Head of caudate nucleus (tissue), 42 donors: ENCODE data around the gene PLEK.
"Not testable (repeated sequence)": the region's sequence is repeated elsewhere in the genome, so short reads cannot be mapped to it uniquely, and the experiment has no call there.

Source experiments
- DNase-seq, 42 donors: peaks; one replicate each; pipeline versions ENCODE4 v3.0.0 to v3.0.0-alpha.2; 2020 to 2021; ENCODE audit warnings: mixed read lengths in 7 of 42
- intact Hi-C: fragments of 100-400 bp; cut with DNase I; formaldehyde crosslinking; loops from one replicate; pipeline ENCODE4 v1.15.0; 2022

PLEK gene

DNA sequence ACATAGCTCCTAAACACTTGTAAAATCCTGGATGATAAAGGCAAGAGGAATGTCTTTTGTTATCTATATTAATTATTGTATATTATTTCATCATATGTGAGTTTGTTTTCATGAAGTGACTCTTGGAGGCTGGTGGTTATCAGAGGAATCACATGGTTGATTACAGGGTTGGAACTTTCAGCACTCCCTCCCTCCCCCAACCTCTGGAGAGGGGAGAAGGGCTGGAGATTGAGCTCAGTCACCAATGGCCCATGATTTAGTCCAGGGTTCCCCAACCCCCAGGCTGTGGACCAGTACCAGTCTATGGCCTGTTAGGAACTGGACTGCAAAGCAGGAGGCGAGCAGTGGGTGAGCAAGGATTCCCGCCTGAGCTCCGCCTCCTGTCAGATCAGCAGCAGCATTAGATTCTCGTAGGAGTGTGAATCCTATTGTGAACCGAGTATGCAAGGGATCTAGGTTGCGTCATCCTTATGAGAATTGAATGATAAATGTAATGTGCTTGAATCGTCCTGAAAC is 64.3 kb downstream of the PLEK start:
- intact Hi-C loops: no loop called here
- peak in 16 of 42 donors; percentile 18 to 70 (median 36) for DNase-seq

DNA sequence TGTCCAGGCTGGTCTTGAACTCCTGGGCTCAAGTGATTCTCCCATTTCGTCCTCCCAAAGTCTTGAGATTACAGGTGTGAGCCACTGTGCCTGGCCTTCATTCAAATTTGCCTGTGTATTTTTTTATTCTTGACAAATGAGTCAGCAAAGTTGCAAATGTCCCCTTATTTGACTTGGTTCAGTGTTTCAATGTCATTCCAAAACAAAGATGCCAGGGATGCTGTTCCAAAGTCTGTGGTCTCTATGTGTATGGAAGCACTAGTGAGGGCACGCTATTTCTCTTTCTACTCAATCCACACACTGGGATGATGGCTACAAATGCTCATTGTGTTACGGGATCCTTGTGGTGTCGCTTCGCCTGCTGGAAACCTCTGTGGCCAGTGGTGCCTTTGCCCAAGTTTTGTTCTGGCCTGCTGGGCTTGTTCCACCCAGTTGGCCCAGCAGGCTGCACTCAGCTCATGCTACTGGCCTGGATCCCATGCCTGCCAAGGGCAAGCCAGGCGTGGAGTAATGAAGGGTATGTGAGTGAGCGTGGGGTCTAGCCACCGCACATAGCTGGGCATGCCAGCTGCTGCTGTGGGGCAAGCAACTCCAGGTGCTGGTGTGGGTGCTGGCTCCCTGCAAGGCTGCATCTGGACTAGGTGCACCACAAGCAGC is 66.4 kb downstream of the PLEK start:
- intact Hi-C loops: no loop called here
- no peak for DNase-seq

DNA sequence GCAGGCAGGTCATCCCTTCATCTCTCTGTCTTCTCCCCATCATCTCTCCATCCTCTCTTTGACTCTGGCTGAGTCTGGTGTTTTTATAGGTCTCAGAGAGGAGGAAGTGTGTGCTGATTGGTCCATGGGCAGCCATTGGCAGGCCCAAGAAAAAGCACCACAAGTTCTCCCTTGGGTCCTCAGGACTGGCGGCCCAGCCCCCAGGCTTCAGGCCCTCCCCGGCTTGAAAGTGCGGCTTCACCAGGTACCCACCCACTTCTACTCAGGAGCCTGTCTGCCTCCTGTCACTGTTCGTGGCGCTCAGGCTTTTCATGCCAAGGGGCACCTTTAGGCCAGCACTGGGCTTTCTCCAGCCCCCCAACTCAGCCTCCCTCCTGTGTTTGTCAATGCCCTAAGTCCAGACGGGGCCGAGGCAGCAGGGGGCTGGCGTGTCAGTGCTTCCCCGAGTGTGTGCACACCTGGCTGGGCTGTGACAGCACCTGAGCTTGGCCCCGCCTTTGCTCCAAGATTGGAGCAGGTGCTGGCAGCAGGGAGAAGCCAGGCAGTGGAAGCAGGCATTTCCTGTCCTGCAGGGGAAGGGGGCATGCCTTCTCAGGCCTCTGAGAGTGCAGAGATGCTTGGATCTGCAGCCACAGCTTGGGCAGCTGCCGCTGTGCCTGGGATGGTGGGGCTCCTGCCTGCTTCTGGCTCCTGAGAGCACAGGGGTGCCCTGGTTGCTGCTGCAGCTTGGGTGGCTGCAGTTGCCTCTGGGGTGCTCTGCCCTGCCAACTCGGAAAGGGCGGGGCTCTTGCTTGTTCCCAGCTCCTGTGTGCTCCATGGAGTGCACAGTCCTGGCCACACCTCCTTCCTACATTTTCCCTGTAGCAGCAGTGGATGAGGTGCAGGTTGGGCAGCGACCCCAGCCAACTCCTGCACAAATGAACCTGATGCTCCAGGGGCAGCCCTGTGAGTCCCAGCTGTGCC is 67.9 kb downstream of the PLEK start:
- intact Hi-C loops: no loop called here
- DNase-seq: no peak

DNA sequence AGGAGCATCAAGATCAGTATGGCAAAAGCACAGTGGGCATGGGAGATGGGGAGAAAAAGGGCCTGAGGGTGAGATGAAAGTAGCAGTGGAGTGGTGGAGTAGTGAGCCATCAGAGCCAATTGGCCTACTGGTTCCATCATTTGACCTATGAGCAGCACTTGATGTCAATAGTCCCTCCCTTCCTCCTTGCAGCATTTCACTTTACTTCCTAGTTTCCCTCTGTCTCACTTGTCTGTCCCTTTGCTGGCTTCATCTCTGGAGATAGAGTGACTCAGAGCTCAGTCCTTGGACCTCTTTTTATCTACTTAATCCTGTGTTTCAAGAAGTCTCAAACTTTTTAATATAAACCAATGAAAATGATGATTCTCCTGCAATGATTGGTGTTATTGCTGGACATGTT is 69.9 kb downstream of the PLEK start:
- intact Hi-C loops: loop anchor here (5.0 kb wide), 1 partner anchor 63 kb away; no protein-coding TSS in a partner anchor
- no peak for DNase-seq

- intact Hi-C loops: loop anchor here (5.0 kb wide), 1 partner anchor 63 kb away; no protein-coding TSS in a partner anchor
These were observed 70.5 kb downstream of the PLEK start for GRCh38 chr2:68435615-68436014.

GRCh38 chr2:68436270-68436669 is 71.2 kb downstream of the PLEK start:
- intact Hi-C loops: loop anchor here (5.0 kb wide), 1 partner anchor 64 kb away; no protein-coding TSS in a partner anchor
- DNase-seq: peak in 9 of 42 donors; percentile 7 to 58 (median 28)

More at GRCh38 chr2:68435615-68436014, 70.5 kb downstream of the PLEK start:
- DNase-seq: no peak

GRCh38 chr2:68438455-68439303 is 73.6 kb downstream of the PLEK start:
- DNase-seq: no peak
- intact Hi-C loops: loop anchor here (5.0 kb wide), 1 partner anchor 66 kb away; no protein-coding TSS in a partner anchor

- intact Hi-C loops: loop anchor here (5.0 kb wide), 2 partner anchors 79 to 319 kb away; no protein-coding TSS in a partner anchor
These were observed 76.3 kb downstream of the PLEK start for GRCh38 chr2:68441179-68441993.

DNA sequence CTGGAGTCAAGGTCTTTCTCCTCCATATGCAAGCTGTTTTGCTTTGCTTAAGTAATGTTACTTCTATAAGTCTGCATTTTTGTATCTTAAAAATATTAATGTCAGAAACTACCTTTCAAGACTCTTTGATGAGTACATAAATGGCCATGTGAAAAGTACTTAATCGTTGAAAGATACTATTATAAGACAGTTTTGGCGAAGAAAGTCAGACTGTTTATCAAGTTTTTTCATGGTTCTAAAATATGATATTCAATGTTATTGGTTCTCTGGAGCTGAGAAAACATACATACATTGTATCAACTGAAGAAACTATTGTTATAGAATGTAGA is 76.9 kb downstream of the PLEK start:
- intact Hi-C loops: loop anchor here (5.0 kb wide), 2 partner anchors 80 to 320 kb away; no protein-coding TSS in a partner anchor
- DNase-seq: no peak

More at GRCh38 chr2:68441179-68441993, 76.3 kb downstream of the PLEK start:
- DNase-seq: peak; percentile 56 to 93 (median 82)

GRCh38 chr2:68446425-68446824 is 81.3 kb downstream of the PLEK start:
- intact Hi-C loops, DNase-seq: not testable (repeated sequence)
